ENCODE results near the gene ITPR1.

Gene ITPR1

GRCh38 chr3:4633078-4634004 is 140.2 kb downstream of the ITPR1 start:
- no peak overlapping the region for H3K27ac Mint-ChIP-seq
- no peak overlapping the region for H3K4me3 Mint-ChIP-seq
- DNase-seq (ENCODE audit: low spot score in 2 of 2): no peak
- no peaks in the 10 kb centered on the region for H3K9me3 Mint-ChIP-seq
- peak; percentile 63 for ATAC-seq
- peaks cover 5% of the 10 kb centered on the region for H3K36me3 Mint-ChIP-seq
- peaks cover 8% of the 10 kb centered on the region for H3K4me1 Mint-ChIP-seq

- Mint-ChIP-seq H3K4me1 (peaks cover 8% of the 10 kb centered on the region), H3K36me3 (peaks cover 11% of the 10 kb centered on the region), H3K27ac (no peak overlapping the region), H3K4me3 (no peak overlapping the region), H3K9me3 (no peaks in the 10 kb centered on the region)
- ATAC-seq (no peak), DNase-seq (ENCODE audit: low spot score in 2 of 2) (no peak)
Measured at GRCh38 chr3:4634894-4635293, 141.7 kb downstream of the ITPR1 start.

- Mint-ChIP-seq H3K9me3 (no peaks in the 10 kb centered on the region), H3K4me1 (peaks cover 8% of the 10 kb centered on the region), H3K27ac (no peak overlapping the region), H3K4me3 (no peak overlapping the region), H3K36me3 (peaks cover 29% of the 10 kb centered on the region)
- ATAC-seq: no peak
- DNase-seq (ENCODE audit: low spot score in 2 of 2): no peak
Measured at GRCh38 chr3:4637265-4637664, 144.1 kb downstream of the ITPR1 start.

GRCh38 chr3:4641863-4642563 is 148.9 kb downstream of the ITPR1 start:
- DNase-seq (ENCODE audit: low spot score in 2 of 2) (no peak), ATAC-seq (no peak)
- Mint-ChIP-seq H3K27ac (no peak overlapping the region), H3K9me3 (no peaks in the 10 kb centered on the region), H3K4me3 (no peak overlapping the region), H3K36me3 (peaks cover 60% of the 10 kb centered on the region), H3K4me1 (peaks cover 7% of the 10 kb centered on the region)

GRCh38 chr3:4642611-4643010 is 149.5 kb downstream of the ITPR1 start:
- no peak overlapping the region for H3K27ac Mint-ChIP-seq
- H3K36me3 Mint-ChIP-seq: peaks cover 66% of the 10 kb centered on the region
- H3K4me1 Mint-ChIP-seq: peaks cover 7% of the 10 kb centered on the region
- ATAC-seq (no peak), DNase-seq (ENCODE audit: low spot score in 2 of 2) (no peak)
- no peak overlapping the region for H3K4me3 Mint-ChIP-seq
- no peaks in the 10 kb centered on the region for H3K9me3 Mint-ChIP-seq

- Mint-ChIP-seq H3K27ac (no peak overlapping the region), H3K4me1 (peaks cover 7% of the 10 kb centered on the region), H3K9me3 (no peaks in the 10 kb centered on the region), H3K4me3 (no peak overlapping the region), H3K36me3 (peaks cover 74% of the 10 kb centered on the region)
- ATAC-seq: no peak
- no peak for DNase-seq (ENCODE audit: low spot score in 2 of 2)
Measured at GRCh38 chr3:4643904-4644547, 150.9 kb downstream of the ITPR1 start.

GRCh38 chr3:4644951-4645350 is 151.8 kb downstream of the ITPR1 start:
- Mint-ChIP-seq H3K27ac (peak overlapping the region; percentile 64), H3K36me3 (peaks cover 72% of the 10 kb centered on the region), H3K4me3 (no peak overlapping the region), H3K9me3 (no peaks in the 10 kb centered on the region), H3K4me1 (peaks cover 7% of the 10 kb centered on the region)
- DNase-seq (ENCODE audit: low spot score in 2 of 2): no peak
- no peak for ATAC-seq

GRCh38 chr3:4645468-4645867 is 152.3 kb downstream of the ITPR1 start:
- ATAC-seq (peak; percentile 60), DNase-seq (ENCODE audit: low spot score in 2 of 2) (no peak)
- H3K4me1 Mint-ChIP-seq: peaks cover 10% of the 10 kb centered on the region
- peaks cover 71% of the 10 kb centered on the region for H3K36me3 Mint-ChIP-seq
- no peak overlapping the region for H3K4me3 Mint-ChIP-seq
- H3K27ac Mint-ChIP-seq: peak overlapping the region; percentile 64
- no peaks in the 10 kb centered on the region for H3K9me3 Mint-ChIP-seq

- Mint-ChIP-seq H3K4me1 (peaks cover 19% of the 10 kb centered on the region), H3K9me3 (no peaks in the 10 kb centered on the region), H3K4me3 (no peak overlapping the region), H3K27ac (no peak overlapping the region), H3K36me3 (peaks cover 68% of the 10 kb centered on the region)
- ATAC-seq: no peak
- no peak for DNase-seq (ENCODE audit: low spot score in 2 of 2)
Measured at GRCh38 chr3:4647411-4647810, 154.3 kb downstream of the ITPR1 start.

GRCh38 chr3:4655145-4656045 is 162.2 kb downstream of the ITPR1 start:
- no peaks in the 10 kb centered on the region for H3K9me3 Mint-ChIP-seq
- no peak overlapping the region for H3K4me3 Mint-ChIP-seq
- peaks cover 9% of the 10 kb centered on the region for H3K4me1 Mint-ChIP-seq
- H3K27ac Mint-ChIP-seq: peak overlapping the region; percentile 14
- H3K36me3 Mint-ChIP-seq: peaks cover 60% of the 10 kb centered on the region
- DNase-seq (ENCODE audit: low spot score in 2 of 2) (no peak), ATAC-seq (no peak)

GRCh38 chr3:4656059-4656458 is 162.9 kb downstream of the ITPR1 start:
- no peak overlapping the region for H3K27ac Mint-ChIP-seq
- H3K36me3 Mint-ChIP-seq: peaks cover 56% of the 10 kb centered on the region
- no peak overlapping the region for H3K4me3 Mint-ChIP-seq
- ATAC-seq (no peak), DNase-seq (ENCODE audit: low spot score in 2 of 2) (no peak)
- H3K4me1 Mint-ChIP-seq: peaks cover 2% of the 10 kb centered on the region
- H3K9me3 Mint-ChIP-seq: no peaks in the 10 kb centered on the region

GRCh38 chr3:4656626-4657328 is 163.6 kb downstream of the ITPR1 start:
- Mint-ChIP-seq H3K4me1 (no peaks in the 10 kb centered on the region), H3K27ac (no peak overlapping the region), H3K36me3 (peaks cover 54% of the 10 kb centered on the region), H3K4me3 (no peak overlapping the region), H3K9me3 (no peaks in the 10 kb centered on the region)
- no peak for ATAC-seq
- DNase-seq (ENCODE audit: low spot score in 2 of 2): no peak

- Mint-ChIP-seq H3K9me3 (no peaks in the 10 kb centered on the region), H3K4me3 (no peak overlapping the region), H3K4me1 (no peaks in the 10 kb centered on the region), H3K27ac (peak overlapping the region; percentile 17), H3K36me3 (peaks cover 64% of the 10 kb centered on the region)
- DNase-seq (ENCODE audit: low spot score in 2 of 2) (no peak), ATAC-seq (no peak)
Measured at GRCh38 chr3:4660936-4661335, 167.8 kb downstream of the ITPR1 start.

GRCh38 chr3:4664412-4664811 is 171.3 kb downstream of the ITPR1 start:
- H3K4me3 Mint-ChIP-seq: no peak overlapping the region
- no peak for ATAC-seq
- H3K27ac Mint-ChIP-seq: no peak overlapping the region

More at GRCh38 chr3:4664412-4664811, 171.3 kb downstream of the ITPR1 start:
- no peaks in the 10 kb centered on the region for H3K9me3 Mint-ChIP-seq
- no peaks in the 10 kb centered on the region for H3K4me1 Mint-ChIP-seq
- peaks cover 70% of the 10 kb centered on the region for H3K36me3 Mint-ChIP-seq
- no peak for DNase-seq (ENCODE audit: low spot score in 2 of 2)
